HEK293T (cell line): ENCODE results near the gene CDRT15L2.
"Not testable (repeated sequence)": the region's sequence is repeated elsewhere in the genome, so short reads cannot be mapped to it uniquely, and the experiment has no call there.

Experiments used
- ARNT ChIP-seq: fragments of 450-650 bp; IDR thresholded peaks from 2 replicates; pipeline ENCODE4 v1.6.1; 2017; ENCODE audit warnings: mild to moderate bottlenecking
- CTBP1 ChIP-seq: fragments of 450-650 bp; IDR thresholded peaks from 2 replicates; pipeline ENCODE4 v1.6.1; 2016; ENCODE audit warnings: borderline replicate concordance
- FOXA1 ChIP-seq: fragments of 450-650 bp; IDR thresholded peaks from 2 replicates; pipeline ENCODE4 v1.6.1; 2016; ENCODE audit warnings: mild to moderate bottlenecking
- FOXM1 ChIP-seq: fragments of 450-650 bp; IDR thresholded peaks from 2 replicates; pipeline ENCODE4 v1.6.1; 2017; ENCODE audit warnings: mild to moderate bottlenecking, borderline replicate concordance
- L3MBTL2 ChIP-seq: fragments of 450-650 bp; conservative IDR thresholded peaks from 2 replicates; pipeline ENCODE4 v1.6.1; 2016; ENCODE audit warnings: mild to moderate bottlenecking
- NFRKB ChIP-seq: fragments of 450-650 bp; IDR thresholded peaks from 2 replicates; pipeline ENCODE4 v1.6.1; 2016; ENCODE audit warnings: mild to moderate bottlenecking, moderate library complexity
- PKNOX1 ChIP-seq: fragments of 450-650 bp; IDR thresholded peaks from 2 replicates; pipeline ENCODE4 v1.6.1; 2016
- SP1 ChIP-seq: fragments of 450-650 bp; IDR thresholded peaks from 2 replicates; pipeline ENCODE4 v1.6.1; 2017
- SUZ12 ChIP-seq: fragments of 450-650 bp; IDR thresholded peaks from 2 replicates; pipeline ENCODE4 v1.6.1; 2016; ENCODE audit warnings: mild to moderate bottlenecking
- TARDBP ChIP-seq: fragments of 450-650 bp; IDR thresholded peaks from 2 replicates; pipeline ENCODE4 v1.6.1; 2016
- ZNF384 ChIP-seq: fragments of 450-650 bp; IDR thresholded peaks from 2 replicates; pipeline ENCODE4 v1.6.1; 2016

- not testable (repeated sequence) for TF ChIP-seq SUZ12, TARDBP, FOXM1, FOXA1, SP1, ARNT, NFRKB, ZNF384, PKNOX1, CTBP1
- TF ChIP-seq L3MBTL2 = peak; percentile 42; the same call in 1 of the 2 replicates
Observed at GRCh38 chr17:20532544-20533090, 46.9 kb upstream of the CDRT15L2 start.
